HG02623 (cell line): ENCODE measurements around the gene FOXD4L6.
"Not testable (repeated sequence)": the region's sequence is repeated elsewhere in the genome, so short reads cannot be mapped to it uniquely, and the experiment has no call there.

Source experiments
- ATAC-seq: cut with Tn5 transposase; IDR thresholded peaks from one replicate; pipeline ENCODE4 v1.9.1; 2021; ENCODE audit warnings: moderate library complexity; ENCODE audit not compliant: unreplicated experiment

The FOXD4L6 gene

DNA sequence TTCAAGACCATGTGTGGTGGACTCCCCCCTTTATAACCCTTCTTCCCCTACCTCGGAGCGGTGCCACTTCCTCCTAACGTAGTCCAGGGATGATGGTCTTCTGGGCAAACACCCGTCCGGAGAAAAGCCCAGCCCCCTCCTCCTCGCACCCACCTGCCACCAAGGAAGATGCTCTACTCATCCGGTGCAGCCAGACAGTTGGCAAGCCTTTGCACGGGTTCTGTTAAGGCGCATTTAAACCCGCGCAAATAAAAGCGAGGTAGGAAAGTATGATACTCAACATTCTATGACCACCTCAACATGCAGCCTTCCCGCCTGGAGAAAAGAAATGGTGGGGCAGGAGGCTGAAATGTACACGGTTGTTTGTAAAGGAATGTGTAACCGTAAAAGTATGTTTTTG, at the start of gene FOXD4L6:
FOXD4L6 (minus strand) TSS at position 101 of the 400 bp plus-strand sequence. CDS start 298 bp downstream, outside the sequence.
- not testable (repeated sequence) for ATAC-seq

DNA sequence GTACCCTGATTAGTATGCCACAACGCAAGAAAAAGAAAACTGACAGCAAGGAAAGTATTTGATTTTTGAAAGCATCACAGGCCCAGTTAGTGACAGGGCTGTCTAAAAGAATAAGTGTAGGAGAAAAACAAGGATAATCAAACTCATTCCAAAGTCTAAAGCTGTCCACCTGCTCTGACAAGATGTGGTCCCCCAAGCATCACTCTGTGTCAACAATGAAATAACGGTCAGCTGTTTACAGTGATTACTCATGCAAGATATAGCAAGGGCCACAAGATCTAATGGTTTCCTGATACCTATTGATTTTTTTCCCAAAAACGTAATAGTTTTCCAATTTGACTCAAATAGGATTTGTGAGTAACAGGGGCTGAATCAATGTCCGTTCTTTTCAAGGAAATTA, 46.5 kb upstream of the FOXD4L6 start:
- ATAC-seq, result not testable (repeated sequence)

DNA sequence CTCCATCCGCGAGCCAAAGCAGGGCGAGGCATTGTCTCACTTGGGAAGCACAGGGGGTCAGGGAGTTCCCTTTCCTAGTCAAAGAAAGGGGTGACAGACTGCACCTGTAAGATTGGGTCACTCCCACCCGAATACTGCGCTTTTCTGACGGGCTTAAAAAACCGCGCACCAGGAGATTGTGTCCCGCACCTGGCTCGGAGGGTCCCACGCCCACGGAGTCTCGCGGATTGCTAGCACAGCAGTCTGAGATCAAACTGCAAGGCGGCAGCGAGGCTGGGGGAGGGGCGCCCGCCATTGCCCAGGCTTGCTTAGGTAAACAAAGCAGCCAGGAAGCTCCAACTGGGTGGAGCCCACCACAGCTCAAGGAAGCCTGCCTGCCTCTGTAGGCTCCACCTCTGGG, 21.6 kb upstream of the FOXD4L6 start:
- ATAC-seq, result not testable (repeated sequence)

DNA sequence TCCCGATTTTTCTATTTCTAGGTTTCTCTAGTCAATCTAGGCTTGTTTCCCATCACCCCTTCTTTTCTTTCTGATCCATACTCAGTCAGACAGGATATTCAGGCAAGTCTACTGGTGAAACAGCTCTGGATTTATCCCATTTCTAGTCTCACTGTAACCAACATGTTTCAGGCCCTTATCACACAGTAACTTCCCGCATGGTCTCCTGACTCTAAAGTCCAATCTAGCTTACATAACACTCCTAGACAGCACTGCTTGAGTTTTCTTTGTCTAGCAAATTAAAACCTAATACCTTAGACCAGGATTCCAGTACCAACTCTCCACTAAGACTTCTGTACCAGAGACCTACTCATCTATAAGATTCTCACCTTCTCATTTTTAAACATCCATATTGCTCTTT, 13.4 kb upstream of the FOXD4L6 start:
- ATAC-seq, result not testable (repeated sequence)

DNA sequence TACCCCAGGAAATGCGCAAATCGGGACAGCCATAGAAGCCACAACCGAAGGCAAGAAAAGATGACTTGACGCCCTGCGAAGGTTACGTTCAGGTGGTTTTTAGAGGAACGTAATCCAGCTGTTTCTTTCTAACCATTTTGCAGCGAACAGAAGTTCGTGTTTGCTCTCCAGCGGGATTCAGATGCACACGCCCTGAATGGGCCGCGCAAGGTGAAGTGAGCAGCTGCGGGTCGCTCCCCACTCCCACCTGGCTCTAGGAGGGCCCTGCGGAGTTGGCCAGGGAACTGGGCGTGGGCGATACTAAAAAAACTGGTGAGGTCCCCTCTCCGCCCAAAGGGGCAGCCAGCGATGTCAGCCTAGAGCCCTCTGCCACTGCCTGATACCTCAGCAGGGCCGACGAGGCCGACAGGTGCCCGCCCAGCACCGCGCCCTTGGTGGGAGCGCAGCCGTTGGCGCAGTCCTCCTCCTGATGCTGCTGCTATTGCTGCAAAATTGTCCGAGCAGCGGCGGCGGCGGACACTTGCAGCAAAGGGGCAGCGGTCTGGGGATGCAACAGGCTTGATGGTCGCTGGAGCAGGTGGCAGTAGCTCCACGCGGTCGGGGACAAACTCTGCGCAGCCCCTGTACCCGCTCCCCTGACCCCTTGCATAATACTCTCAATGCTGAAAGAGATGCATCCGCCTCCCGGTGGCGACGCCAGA, 1.6 kb downstream of the FOXD4L6 start:
- ATAC-seq, result not testable (repeated sequence)

DNA sequence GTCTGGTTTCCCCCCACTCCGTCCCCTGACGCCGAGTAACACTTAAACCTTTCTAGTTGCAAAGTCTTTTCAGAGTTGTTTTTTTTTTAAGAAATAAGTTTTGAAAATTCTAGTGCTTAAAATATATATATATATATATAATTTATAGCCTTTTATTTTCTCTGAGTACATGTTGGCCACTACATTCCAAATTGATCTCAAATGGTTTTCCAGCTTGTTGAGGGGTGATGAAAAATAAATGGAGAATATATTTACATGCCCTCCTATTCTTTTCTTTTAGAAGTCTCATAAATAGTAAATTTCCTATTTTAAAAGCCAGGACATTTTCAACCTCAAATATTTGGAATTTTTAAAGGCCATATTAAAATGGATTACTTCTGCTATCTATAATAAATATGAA, 2.5 kb downstream of the FOXD4L6 start:
- not testable (repeated sequence) for ATAC-seq

DNA sequence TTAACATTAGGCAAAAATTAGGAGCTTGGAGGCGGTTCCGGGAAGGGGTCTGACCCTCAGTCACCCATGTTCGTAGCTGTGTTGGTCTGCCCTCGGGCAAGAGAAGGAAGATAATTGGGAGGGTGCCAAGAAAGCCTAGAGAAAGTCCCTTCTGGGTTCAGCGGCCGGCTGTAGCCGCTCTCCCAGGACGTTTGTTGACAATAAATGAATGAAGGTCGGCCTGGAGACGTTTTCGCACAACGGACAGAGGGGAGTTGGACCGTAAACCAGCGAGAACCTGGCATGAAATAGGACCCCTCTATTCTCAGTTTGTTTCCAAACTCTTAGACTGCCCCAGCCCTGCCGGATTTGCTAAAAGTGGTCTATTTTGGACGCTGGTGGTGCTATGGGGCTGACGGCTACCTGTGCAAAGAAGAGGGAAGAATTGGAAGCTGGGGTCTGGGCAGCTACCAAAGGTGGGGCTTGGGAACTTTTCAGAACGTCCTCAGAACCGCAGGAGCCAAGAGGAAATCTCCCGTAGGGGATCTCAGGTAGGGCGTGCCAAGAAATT, 3.3 kb downstream of the FOXD4L6 start:
- ATAC-seq, result not testable (repeated sequence)

DNA sequence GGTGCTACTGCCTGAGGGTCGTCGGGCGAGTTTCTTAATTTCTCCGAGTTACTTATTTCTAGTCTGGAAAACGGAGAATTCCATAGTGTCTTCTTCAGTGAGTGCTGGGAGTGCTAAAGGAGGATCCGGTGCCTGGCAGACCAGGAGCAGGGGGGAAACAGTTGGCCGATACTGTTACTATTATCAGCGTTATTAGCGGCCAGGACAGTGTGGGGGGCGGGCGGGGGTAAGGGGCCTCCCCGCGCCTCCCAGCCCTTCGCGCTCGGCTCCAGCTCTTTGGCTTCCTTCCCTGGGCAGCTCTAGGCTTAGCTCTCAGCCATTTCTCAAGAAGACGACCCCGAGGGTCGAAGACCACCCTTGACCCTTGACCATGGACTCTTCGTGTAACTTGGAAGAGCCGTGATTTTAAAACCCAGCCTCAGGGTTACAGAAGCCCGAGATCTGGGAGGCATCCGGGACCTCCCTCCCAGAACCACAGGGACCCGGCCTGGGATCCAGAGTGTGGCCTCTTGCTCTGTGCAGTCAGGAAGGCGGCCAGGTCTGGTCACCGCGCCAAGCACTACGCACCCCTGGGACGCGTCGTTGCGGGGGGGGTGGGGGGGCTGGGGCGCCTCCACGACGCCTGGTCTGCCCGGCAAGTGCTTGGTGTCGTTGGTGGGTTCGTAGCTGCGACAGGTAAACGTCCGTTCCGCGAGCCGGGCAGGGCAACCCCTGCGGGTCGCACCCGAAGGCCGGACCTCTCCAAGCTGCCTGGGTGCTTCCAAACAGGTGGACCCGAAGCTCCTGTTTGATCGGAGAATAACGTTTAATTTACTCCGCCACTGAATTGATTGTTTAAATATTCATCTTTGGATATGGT, 4.0 kb downstream of the FOXD4L6 start:
- not testable (repeated sequence) for ATAC-seq

DNA sequence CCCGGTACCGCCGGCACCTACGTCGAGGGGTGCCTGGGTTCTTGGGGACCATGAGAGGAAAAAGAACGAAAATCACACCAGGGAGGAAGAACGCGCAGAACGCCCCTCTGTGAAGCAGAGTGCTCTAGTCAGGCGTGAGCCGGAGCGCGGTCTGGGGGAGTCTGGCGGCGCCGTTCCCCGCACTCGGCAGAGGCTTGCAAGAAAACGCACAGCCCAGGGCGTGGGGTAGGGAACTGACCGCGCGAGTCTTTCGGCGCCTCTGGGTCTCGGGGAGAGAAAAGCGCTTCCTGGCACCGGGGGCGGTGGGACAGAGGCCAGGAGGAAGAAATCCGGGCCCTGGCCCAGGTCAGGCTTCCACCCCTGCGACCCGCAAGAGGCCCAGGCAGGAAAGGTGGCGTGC, 4.7 kb downstream of the FOXD4L6 start:
- ATAC-seq, result not testable (repeated sequence)

DNA sequence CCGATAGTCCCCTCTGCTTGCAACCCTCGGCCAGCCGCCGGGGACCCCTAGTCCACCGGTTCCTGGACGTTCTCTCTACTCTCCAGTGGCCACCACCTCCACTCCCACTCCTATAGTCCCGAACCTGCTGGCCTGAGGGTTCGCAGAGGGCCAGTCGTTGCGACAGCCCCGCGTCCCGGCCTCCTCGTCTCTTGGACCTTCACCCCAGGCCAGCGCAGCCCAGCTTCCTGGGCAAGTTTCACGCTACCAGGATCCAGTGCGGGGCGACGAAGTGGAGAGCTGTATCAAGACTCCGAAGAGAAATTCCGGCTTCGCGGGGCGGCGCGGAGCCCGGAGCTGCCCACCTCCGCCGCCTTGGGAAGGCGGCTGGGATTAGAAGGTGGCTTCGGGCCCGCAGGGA, 5.1 kb downstream of the FOXD4L6 start:
- ATAC-seq, result not testable (repeated sequence)

DNA sequence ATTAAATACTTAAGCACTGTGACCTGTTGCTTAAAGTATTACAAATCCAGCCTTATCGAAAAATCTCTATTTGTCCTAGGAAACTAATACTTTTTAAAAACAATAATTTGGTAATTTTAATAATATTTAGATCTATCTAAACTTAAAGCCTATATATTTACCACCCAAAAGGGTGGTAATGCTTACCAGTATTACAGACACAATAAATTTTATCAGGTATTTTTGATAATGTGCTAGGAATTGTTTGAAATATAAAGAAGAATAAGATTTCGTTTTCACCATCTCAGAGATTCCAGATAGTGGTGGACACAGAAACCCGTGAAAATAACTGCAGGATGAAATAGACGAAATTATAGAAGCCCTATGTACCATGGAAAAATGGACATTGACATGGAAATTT, 7.8 kb downstream of the FOXD4L6 start:
- not testable (repeated sequence) for ATAC-seq

DNA sequence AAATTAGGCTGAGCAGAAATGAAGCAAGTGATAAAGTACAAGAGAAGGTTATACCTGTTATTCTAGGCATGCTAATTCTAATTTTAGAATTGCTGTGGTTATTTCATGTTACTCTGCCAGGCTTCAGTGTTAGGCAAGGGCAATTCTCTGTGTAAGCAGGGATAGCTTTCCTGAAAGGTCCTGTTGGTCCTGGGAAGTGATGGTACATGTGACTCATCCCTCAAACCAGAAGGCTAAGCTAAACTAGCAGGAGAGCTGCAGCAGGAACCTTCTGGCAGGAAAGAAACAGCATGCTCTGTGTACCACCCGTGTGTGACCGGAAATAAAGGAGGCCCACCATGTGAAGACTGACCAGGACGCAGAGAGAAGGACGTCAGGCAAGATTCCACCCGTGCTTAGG, 8.8 kb downstream of the FOXD4L6 start:
- ATAC-seq, result not testable (repeated sequence)

DNA sequence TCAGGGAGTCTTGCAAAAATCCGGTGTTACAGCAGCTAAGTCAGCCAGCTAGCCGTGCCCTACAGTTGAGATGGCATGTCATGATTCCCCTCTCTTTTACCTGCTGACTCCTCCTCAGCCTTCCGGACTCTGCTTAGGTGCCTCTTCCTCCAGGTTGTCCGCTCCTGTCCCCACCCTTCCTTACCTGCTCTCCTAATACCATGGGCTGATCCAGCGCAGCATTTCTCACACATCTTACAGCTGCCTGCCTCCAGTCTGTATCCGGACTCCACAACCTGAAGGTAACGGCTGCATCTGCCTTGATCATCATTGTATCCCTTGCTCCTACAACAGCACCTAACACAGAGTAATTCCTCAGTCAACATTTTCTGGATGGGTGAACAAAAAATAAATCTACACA, 9.2 kb downstream of the FOXD4L6 start:
- not testable (repeated sequence) for ATAC-seq

DNA sequence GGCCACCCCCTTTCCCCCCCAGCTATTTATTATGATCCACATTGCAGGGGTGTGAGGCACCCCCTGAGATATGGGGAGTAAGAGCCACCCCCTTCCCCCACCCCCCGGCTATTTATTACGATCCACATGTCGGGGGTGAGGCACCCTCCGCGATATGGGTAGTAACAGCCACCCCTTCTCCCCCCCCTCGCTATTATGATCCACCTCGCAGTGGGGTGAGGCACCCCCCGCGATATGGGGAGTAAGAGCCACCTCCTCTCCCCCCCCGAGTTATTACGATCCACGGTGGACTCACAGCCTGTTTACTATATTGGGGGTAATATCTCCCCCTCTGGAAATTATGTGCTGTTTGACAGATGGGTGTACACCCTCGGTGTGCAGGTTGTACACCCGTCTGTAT, 15.1 kb downstream of the FOXD4L6 start:
- not testable (repeated sequence) for ATAC-seq

DNA sequence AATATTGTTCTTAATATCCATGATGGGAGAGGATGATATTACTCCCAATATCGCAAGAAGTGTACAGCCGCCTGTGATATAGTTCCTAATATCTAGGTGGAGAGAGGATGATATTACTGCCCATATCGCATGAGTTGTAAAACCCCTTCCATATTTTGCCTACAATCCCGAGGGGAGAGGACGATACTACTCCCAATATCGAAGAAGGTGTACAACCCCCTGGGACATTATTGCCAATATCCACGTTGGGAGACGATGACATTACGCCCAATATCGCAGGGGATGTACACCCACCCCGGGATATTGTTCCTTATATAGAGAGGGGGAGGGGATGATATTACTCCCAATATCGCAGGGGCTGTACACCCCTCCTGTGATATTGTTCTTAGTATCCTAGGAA, 17.1 kb downstream of the FOXD4L6 start:
- not testable (repeated sequence) for ATAC-seq

DNA sequence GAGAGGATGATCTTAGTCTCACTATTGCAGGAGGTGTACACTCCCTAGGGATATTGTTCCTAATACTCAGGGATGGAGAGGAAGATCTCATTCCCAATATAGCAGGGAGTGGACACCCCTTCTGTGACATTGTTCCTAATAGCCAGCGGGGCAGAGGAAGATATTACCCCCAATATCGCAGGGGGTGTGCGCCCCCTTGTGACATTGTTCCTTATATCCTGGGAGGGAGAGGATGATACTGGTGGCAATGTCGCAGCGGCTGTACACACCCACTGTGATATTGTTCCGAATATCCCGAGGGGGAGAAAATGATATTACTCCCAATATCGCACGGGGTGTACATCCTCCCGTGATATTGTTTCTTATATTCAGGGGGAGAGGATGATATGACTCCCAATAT, 17.6 kb downstream of the FOXD4L6 start:
- not testable (repeated sequence) for ATAC-seq

DNA sequence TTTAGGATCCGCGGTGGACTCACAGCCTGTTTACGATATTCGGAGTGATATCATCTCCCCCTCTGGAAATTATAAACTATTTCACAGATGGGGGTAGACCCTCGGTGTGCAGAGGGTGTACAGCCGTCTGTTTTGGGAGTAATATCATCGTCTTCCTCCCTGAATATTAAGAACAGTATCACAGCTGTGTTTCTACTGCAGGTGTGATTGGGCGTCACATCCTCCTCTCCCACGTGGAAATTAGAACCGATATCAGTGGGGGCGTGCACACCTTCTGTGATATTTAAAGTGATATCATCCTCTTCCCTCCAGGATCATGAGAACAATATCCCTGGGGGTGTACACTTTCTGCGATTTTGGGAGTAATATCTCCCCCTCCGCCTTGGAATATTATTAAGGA, 19.2 kb downstream of the FOXD4L6 start:
- ATAC-seq, result not testable (repeated sequence)

DNA sequence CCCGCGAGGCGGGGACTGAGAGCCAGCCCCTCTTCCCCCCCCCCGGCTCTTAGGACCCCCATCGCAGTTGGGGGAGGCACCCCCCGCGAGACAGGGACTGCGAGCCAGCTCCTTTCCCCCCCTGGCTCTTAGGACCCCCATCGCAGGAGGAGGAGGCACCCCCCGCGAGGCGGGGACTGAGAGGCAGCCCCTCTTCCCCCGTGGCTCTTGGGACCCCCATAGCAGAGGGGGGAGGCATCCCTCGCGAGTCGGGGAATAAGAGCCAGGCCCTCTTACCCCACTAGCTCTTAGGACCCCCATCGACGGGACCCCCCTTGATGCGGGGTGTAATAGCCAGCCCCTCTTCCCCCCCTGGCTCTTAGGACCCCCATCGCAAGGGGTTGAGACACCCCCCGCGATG, 19.7 kb downstream of the FOXD4L6 start:
- ATAC-seq, result not testable (repeated sequence)

DNA sequence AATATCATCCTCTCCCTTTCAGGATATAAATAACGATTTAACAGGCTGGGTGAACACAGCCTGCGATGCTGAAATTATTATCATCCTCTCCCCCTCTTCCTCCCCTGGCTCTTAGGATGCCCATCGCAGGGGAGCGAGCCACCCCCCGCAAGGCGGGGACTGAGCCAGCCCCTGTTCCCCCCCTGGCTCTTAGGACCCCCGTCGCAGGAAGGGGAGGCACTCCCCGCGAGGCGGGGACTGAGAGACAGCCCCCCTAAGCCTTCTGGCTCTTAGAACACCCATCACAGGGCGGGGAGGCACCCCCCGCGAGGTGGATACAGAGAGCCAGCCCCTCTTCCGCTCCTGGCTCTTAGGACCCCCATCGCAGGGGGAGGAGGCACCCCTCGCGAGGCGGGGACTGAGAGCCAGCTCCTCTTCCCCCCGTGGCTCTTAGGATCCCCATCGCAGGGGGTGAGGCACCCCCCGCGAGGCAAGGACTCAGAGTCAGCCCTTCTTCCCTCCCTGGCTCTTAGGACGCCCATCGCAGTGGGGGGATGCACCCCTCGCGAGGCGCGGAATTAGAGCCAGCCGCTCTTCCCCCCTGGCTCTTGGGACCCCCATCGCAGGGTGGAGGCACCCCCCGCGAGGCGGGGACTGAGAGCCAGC, 21.9 kb downstream of the FOXD4L6 start:
- ATAC-seq, result not testable (repeated sequence)

DNA sequence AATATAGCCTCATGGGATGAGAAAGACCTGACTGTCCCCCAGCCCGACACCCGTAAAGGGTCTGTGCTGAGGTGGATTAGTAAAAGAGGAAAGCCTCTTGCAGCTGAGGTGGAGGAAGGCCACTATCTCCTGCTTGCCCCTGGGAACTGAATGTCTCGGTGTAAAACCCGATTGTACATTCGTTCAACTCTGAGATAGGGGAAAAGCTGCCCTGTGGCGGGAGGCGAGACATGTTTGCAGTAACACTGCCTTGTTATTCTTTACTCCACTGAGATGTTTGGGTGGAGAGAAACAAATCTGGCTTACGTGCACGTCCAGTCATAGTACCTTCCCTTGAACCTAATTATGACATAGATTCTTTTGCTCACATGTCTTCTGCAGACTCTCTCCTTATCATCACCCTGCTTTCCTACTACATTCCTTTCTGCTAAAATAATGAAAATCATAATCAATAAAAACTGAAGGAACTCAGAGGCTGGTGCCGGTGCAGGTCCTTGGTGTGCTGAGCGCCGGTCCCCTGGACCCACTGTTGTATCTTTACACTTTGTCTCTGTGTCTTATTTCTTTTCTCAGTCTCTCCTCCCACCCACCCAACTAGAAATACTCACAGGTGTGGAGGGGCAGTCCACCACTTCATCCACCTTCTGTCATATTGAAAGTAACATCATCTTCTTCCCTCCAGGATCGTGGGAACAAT, 22.8 kb downstream of the FOXD4L6 start:
- ATAC-seq, result not testable (repeated sequence)
